Measurements from ENCODE around the gene EPB42.
A peak's percentile ranks its signal among the peaks of the same experiment; 100 is the strongest.

DNA sequence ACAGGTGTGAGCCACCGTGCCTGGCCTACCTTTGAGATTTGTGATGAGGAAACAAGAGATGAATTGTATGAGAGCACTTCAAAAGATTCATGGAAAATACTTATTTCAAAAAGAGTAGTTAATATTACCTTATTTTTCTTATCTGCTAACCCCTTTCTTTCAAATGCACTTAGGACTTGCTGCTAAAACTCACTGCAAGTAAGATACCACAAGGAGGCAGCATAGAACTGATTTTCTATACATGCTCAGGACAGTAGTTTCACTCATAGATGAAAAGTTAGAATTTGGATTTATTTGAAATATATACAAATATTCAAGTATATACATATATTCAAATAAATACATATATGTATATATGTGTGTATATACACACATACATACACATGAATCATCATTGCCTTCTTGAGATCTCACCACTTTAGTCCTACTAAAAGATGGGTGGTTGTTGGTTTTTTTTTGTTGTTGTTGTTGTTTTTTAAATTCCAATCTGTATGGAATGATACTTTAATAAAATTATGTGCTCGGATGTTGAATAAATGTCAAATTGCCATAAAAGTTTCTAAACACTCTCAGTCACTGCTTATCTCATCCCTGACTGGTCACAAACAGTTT is 33.2 kb downstream of the EPB42 start:
- TF ChIP-seq, protein P1, sequence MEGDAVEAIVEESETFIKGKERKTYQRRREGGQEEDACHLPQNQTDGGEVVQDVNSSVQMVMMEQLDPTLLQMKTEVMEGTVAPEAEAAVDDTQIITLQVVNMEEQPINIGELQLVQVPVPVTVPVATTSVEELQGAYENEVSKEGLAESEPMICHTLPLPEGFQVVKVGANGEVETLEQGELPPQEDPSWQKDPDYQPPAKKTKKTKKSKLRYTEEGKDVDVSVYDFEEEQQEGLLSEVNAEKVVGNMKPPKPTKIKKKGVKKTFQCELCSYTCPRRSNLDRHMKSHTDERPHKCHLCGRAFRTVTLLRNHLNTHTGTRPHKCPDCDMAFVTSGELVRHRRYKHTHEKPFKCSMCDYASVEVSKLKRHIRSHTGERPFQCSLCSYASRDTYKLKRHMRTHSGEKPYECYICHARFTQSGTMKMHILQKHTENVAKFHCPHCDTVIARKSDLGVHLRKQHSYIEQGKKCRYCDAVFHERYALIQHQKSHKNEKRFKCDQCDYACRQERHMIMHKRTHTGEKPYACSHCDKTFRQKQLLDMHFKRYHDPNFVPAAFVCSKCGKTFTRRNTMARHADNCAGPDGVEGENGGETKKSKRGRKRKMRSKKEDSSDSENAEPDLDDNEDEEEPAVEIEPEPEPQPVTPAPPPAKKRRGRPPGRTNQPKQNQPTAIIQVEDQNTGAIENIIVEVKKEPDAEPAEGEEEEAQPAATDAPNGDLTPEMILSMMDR (IDR thresholded peaks at IDR 0.05), result peak; percentile 32 to 53 (median 48)
- TF ChIP-seq POLR2A (IDR thresholded peaks at IDR 0.05), result no peak
